GM18498 (cell line): Measurements from ENCODE around the gene TXNDC5.

ENCODE experiments used
- ATAC-seq: cut with Tn5 transposase; IDR thresholded peaks from one replicate; pipeline ENCODE4 v1.9.1; 2021; ENCODE audit warnings: mild to moderate bottlenecking, moderate library complexity; ENCODE audit not compliant: unreplicated experiment

Gene TXNDC5

GRCh38 chr6:7868926-7869325, 41.7 kb downstream of the TXNDC5 start:
- ATAC-seq = no peak

GRCh38 chr6:7866526-7866925, 44.1 kb downstream of the TXNDC5 start:
- ATAC-seq = no peak

- no peak for ATAC-seq
Measured at GRCh38 chr6:7865781-7866180, 44.8 kb downstream of the TXNDC5 start.

GRCh38 chr6:7859591-7859990, 51.0 kb downstream of the TXNDC5 start:
- no peak for ATAC-seq

GRCh38 chr6:7851780-7852179, 58.8 kb downstream of the TXNDC5 start:
- no peak for ATAC-seq

GRCh38 chr6:7848229-7848628, 62.4 kb downstream of the TXNDC5 start:
- no peak for ATAC-seq

- ATAC-seq = no peak
Measured at GRCh38 chr6:7846966-7847818, 63.4 kb downstream of the TXNDC5 start.

- ATAC-seq = no peak
Measured at GRCh38 chr6:7841781-7842468, 68.7 kb downstream of the TXNDC5 start.

- no peak for ATAC-seq
Measured at GRCh38 chr6:7836371-7837026, 74.1 kb downstream of the TXNDC5 start.

GRCh38 chr6:7833751-7834070, 76.9 kb downstream of the TXNDC5 start:
- no peak for ATAC-seq

- ATAC-seq = no peak
Measured at GRCh38 chr6:7832904-7833750, 77.5 kb downstream of the TXNDC5 start.
